ENCODE measurements around the gene STYXL1. TPM values are rescaled to one million over a fixed set of nuclear protein-coding genes. Genes with fewer than 3 reads are reported as not detected.

Gene STYXL1
- total RNA-seq, 1 experiment from 2014 or later = 61.3 TPM

- peaks cover 99% of the 10 kb centered on the region for H3K79me2 ChIP-seq (ENCODE audit: low read length)
- H3K36me3 ChIP-seq (ENCODE audit: low read depth, low read length) = no peaks in the 10 kb centered on the region
- no peaks in the 10 kb centered on the region for H3K9me3 ChIP-seq (ENCODE audit: low read length)
- H3K4me1 ChIP-seq (ENCODE audit: insufficient read depth, low read length) = peaks cover 31% of the 10 kb centered on the region
- peak overlapping the region; percentile 81 for H3K27ac ChIP-seq (ENCODE audit: low read length)
- H3K27me3 ChIP-seq (ENCODE audit: low read length) = no peaks in the 10 kb centered on the region
- no peaks in the 10 kb centered on the region for H3K9me2 ChIP-seq (replicated peaks; ENCODE audit: low read length)
- no peak for TF ChIP-seq EZH2 (IDR thresholded peaks at IDR 0.05; ENCODE audit: low read length, unreplicated experiment)
- TF ChIP-seq CTCF (conservative IDR thresholded peaks at IDR 0.05; ENCODE audit: low read depth, low read length) = no peak
- TF ChIP-seq EZH2phosphoT487 (IDR thresholded peaks at IDR 0.05; ENCODE audit: borderline replicate concordance, low read length) = no peak
- intact Hi-C loops (cut with micrococcal nuclease) = loop anchor here (1.0 kb wide), 1 partner anchor 82 kb away; no protein-coding TSS in a partner anchor
- DNase-seq (peak; percentile 30), ATAC-seq (peak; percentile 15)
- peaks cover 17% of the 10 kb centered on the region for H4K20me1 ChIP-seq (ENCODE audit: low read length)
- H2AFZ ChIP-seq (ENCODE audit: low read length) = 0 out of 2 replicates have a peak overlapping the region, but pooled peaks have one; percentile 28
- ChIA-PET POLR2A (ENCODE audit: unreplicated experiment) (interaction anchor here (0.6 kb wide), 1 partner anchor 8 kb away, joined by 4 read pairs; no protein-coding TSS in a partner anchor), CTCF (interaction anchor here (1.3 kb wide), 1 partner anchor 20 kb away, joined by 7 read pairs; no protein-coding TSS in a partner anchor)
- H3K9ac ChIP-seq (ENCODE audit: low read length) = peak overlapping the region; percentile 99
- no TSS peak for BruUV-seq (replicated peaks)
- peaks cover 5% of the 10 kb centered on the region for H3F3A ChIP-seq (ENCODE audit: low read length, unreplicated experiment)
- H3K4me3 ChIP-seq (ENCODE audit: low read length) = peak overlapping the region; percentile 92
- H3K4me2 ChIP-seq (ENCODE audit: low read length) = peak overlapping the region; percentile 85
Measured at GRCh38 chr7:76048668-76048988, 828 bp upstream of the STYXL1 start.

GRCh38 chr7:76047305-76047810, 442 bp downstream of the STYXL1 start:
- BruUV-seq (replicated peaks) = TSS peak; percentile 93
- POLR2A ChIA-PET (ENCODE audit: unreplicated experiment) = interaction anchor here (0.5 to 0.9 kb wide), 4 partner anchors 22 to 256 kb away, joined by 4 to 26 read pairs (median 5); no protein-coding TSS in a partner anchor
- Histone ChIP-seq H3K4me2 (ENCODE audit: low read length) (peak overlapping the region; percentile 85), H4K20me1 (ENCODE audit: low read length) (peaks cover 8% of the 10 kb centered on the region), H3K4me1 (ENCODE audit: insufficient read depth, low read length) (peaks cover 21% of the 10 kb centered on the region), H3K9ac (ENCODE audit: low read length) (peak overlapping the region; percentile 99), H3K79me2 (ENCODE audit: low read length) (peaks cover 90% of the 10 kb centered on the region), H3K9me3 (ENCODE audit: low read length) (no peaks in the 10 kb centered on the region), H3K36me3 (ENCODE audit: low read depth, low read length) (no peaks in the 10 kb centered on the region), H3F3A (ENCODE audit: low read length, unreplicated experiment) (no peaks in the 10 kb centered on the region), H3K27me3 (ENCODE audit: low read length) (no peaks in the 10 kb centered on the region), H3K4me3 (ENCODE audit: low read length) (peak overlapping the region; percentile 92), H3K9me2 (replicated peaks; ENCODE audit: low read length) (no peaks in the 10 kb centered on the region), H2AFZ (ENCODE audit: low read length) (peak overlapping the region; percentile 65), H3K27ac (ENCODE audit: low read length) (peak overlapping the region; percentile 81)
- intact Hi-C loops (cut with micrococcal nuclease) = loop anchor here (1.0 kb wide), 1 partner anchor 40 kb away; no protein-coding TSS in a partner anchor
- CTCF ChIA-PET = interaction anchor here (0.5 to 1.3 kb wide), 4 partner anchors 22 to 153 kb away, joined by 3 to 9 read pairs (median 6); no protein-coding TSS in a partner anchor
- ATAC-seq (peak; percentile 1; the same call in 1 of the 2 replicates), DNase-seq (no peak)
- no peak for TF ChIP-seq CTCF (conservative IDR thresholded peaks at IDR 0.05; ENCODE audit: low read depth, low read length)
- TF ChIP-seq EZH2phosphoT487 (IDR thresholded peaks at IDR 0.05; ENCODE audit: borderline replicate concordance, low read length) = no peak
- TF ChIP-seq EZH2 (IDR thresholded peaks at IDR 0.05; ENCODE audit: low read length, unreplicated experiment) = no peak

- Histone ChIP-seq H3K9ac (ENCODE audit: low read length) (no peak overlapping the region), H3K79me2 (ENCODE audit: low read length) (peaks cover 61% of the 10 kb centered on the region), H3K36me3 (ENCODE audit: low read depth, low read length) (no peaks in the 10 kb centered on the region), H3K27ac (ENCODE audit: low read length) (no peak overlapping the region), H3K4me1 (ENCODE audit: insufficient read depth, low read length) (peaks cover 9% of the 10 kb centered on the region), H4K20me1 (ENCODE audit: low read length) (peaks cover 6% of the 10 kb centered on the region), H3K4me2 (ENCODE audit: low read length) (no peak overlapping the region), H3K27me3 (ENCODE audit: low read length) (no peaks in the 10 kb centered on the region), H3K4me3 (ENCODE audit: low read length) (no peak overlapping the region), H2AFZ (ENCODE audit: low read length) (no peak overlapping the region), H3F3A (ENCODE audit: low read length, unreplicated experiment) (no peaks in the 10 kb centered on the region), H3K9me3 (ENCODE audit: low read length) (no peaks in the 10 kb centered on the region), H3K9me2 (replicated peaks; ENCODE audit: low read length) (no peaks in the 10 kb centered on the region)
- no TSS peak for BruUV-seq (replicated peaks)
- no peak for ATAC-seq
- POLR2A ChIA-PET (ENCODE audit: unreplicated experiment) = no interaction called here
- intact Hi-C loops (cut with micrococcal nuclease) = no loop called here
- CTCF ChIA-PET = no interaction called here
- DNase-seq = no peak
- TF ChIP-seq CTCF (conservative IDR thresholded peaks at IDR 0.05; ENCODE audit: low read depth, low read length) (no peak), EZH2phosphoT487 (IDR thresholded peaks at IDR 0.05; ENCODE audit: borderline replicate concordance, low read length) (no peak)
Measured at GRCh38 chr7:76044375-76044865, 3.4 kb downstream of the STYXL1 start.

Data from PC-3 (cell line).